H1 (cell line): Measurements from ENCODE around the gene PCDH9. TPM values are rescaled to one million over a fixed set of nuclear protein-coding genes. Genes with fewer than 3 reads are reported as not detected.

ENCODE experiments used
- NANOG ChIP-seq: IDR thresholded peaks from 2 replicates; pipeline ENCODE4 v1.6.1; 2011; ENCODE audit warnings: low read length, low read depth, mild to moderate bottlenecking, inconsistent platforms; ENCODE audit not compliant: insufficient read depth, poor library complexity, severe bottlenecking
- polyA plus RNA-seq, 7 experiments: library from polyadenylated mRNA; depleted of rRNA in 3 of 7; stranded (reverse) in 5 of 7; unstranded in 2 of 7; fragments of >200 nt in 5 of 7; fragments of 200-250 nt in 2 of 7; gene quantifications; 1 replicate in 5 of 7; 2 replicates in 1 of 7; 4 replicates in 1 of 7; pipeline versions ENCODE4 v1.2.1 to v1.2.3, GENCODE V29; 2011 to 2013; ENCODE audit warnings: missing spikeins in 2 of 7, mixed read lengths in 2 of 7
- total RNA-seq: library from RNA; stranded (reverse); fragmentation: NEBNext Ultra II Directional; extraction: Animal tissue kit (Norgen Biotek cat#: 25700); gene quantifications from 2 replicates; pipeline ENCODE4 v1.2.1, GENCODE V29; 2021

PCDH9 gene
- total and polyA plus RNA-seq, 2 of the 8 experiments (the other 6 are each of a cell fraction or from before 2014, with no cell fraction given) = 0.12 to 0.60 TPM

DNA sequence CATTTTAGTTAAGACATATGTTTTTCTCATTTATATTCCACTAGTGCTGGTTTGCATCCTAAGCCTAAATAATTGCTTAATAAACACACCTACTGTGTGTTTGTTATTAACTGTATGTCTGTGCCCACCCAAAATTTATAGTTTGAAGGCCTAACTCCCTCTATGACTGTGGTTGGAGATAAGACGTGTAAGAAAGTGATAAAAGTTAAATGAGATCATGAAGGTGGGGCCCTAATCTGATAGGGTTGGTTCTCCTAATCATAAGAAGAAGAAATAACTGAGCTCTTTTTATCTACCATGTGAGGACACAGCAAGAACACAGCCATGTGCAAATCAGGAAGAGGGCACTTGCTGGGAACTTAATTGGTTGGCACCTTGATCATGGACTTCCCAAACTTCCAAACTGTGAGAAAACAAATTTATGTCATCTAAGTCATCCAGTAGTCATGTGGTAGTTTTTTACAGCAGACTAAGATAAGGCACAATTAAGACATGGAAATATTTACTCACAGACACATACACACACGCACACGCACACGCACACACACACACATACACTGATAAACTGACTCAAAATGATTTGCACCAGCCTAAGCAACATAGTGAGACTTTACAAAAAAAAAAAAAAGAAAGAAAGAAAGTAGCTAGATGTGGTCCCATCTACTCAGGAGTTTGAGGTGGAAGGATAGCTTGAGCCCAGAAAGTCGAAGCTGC lies 662.1 kb downstream of the PCDH9 start (continued):
- TF ChIP-seq NANOG = no peak
